Measurements from ENCODE around the gene KLK10.
"Not testable (repeated sequence)": the region's sequence is repeated elsewhere in the genome, so short reads cannot be mapped to it uniquely, and the experiment has no call there.

Gene KLK10

DNA sequence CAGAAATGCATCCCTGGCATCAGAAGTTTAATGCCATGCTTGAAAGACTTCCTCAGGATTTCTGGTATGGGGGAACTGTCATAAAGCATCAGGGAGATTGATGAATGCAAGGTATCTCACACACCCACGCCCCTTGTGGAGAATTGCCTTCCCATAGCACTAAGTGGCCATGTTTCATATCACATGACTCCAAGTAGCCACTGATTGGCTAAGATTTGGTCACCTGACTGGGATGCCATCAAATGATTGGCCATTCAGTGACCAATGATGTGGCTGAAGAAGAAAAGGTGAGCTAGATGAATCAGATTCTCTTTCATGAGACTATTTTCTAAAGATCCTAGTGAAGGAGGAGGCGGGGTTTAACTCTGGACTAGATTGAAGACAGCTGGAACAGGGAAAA, 25.4 kb downstream of the KLK10 start:
- no peak overlapping the region for H3K4me3 ChIP-seq (ENCODE audit: low read depth, low read length)
- TF ChIP-seq, protein P1, sequence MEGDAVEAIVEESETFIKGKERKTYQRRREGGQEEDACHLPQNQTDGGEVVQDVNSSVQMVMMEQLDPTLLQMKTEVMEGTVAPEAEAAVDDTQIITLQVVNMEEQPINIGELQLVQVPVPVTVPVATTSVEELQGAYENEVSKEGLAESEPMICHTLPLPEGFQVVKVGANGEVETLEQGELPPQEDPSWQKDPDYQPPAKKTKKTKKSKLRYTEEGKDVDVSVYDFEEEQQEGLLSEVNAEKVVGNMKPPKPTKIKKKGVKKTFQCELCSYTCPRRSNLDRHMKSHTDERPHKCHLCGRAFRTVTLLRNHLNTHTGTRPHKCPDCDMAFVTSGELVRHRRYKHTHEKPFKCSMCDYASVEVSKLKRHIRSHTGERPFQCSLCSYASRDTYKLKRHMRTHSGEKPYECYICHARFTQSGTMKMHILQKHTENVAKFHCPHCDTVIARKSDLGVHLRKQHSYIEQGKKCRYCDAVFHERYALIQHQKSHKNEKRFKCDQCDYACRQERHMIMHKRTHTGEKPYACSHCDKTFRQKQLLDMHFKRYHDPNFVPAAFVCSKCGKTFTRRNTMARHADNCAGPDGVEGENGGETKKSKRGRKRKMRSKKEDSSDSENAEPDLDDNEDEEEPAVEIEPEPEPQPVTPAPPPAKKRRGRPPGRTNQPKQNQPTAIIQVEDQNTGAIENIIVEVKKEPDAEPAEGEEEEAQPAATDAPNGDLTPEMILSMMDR (IDR thresholded peaks at IDR 0.05; ENCODE audit: low read depth, low read length): no peak

GRCh38 chr19:50992666-50993035, 26.9 kb downstream of the KLK10 start:
- TF ChIP-seq, protein P1 (IDR thresholded peaks at IDR 0.05; ENCODE audit: low read depth, low read length): no peak
- no peak overlapping the region for H3K4me3 ChIP-seq (ENCODE audit: low read depth, low read length)

GRCh38 chr19:50984416-50984815, 35.1 kb downstream of the KLK10 start:
- H3K4me3 ChIP-seq (ENCODE audit: low read depth, low read length): not testable (repeated sequence)

DNA sequence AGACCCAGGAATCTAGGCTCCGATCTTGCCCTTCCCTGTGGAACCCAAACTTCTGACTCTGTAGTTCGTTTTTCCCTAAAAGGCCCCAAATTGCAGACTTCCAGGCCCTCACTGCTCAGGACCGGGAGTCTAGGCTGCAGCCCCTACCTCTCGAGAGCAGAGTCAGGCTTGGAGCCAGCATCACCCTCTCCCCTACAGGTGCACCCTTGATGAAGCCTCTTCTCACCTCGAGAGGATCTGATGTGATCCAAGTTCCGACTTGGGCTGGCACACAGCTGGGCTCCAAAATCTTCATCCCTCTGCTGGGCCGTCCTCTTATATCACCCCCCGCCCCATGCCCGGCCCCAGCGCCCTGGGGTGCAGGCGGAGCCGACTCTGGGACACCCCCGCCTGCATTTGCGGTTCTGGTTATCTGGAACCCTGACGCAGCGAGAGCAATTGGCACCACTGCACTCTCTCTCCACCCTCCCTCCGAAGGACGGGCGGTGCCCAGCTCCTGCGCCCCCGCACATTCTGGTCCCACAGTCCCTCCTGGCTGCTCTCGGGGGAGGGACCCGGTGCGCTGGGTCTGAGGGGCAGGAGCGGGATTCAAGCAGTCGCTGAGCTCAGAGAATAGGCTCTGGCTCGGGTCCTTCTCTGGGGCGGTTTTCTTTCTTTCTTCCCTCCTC, 35.8 kb downstream of the KLK10 start, which contains the start of gene KLK7:
KLK7 (minus strand) TSS at position 293 of the 668 bp plus-strand sequence. CDS start 1,518 bp downstream, outside the sequence.
- no peak within 1 kb of the TSS for H3K4me3 ChIP-seq (ENCODE audit: low read depth, low read length)
- TF ChIP-seq, protein P1 (IDR thresholded peaks at IDR 0.05; ENCODE audit: low read depth, low read length): no peak

GRCh38 chr19:50982186-50982585, 37.3 kb downstream of the KLK10 start:
- TF ChIP-seq, protein P1 (IDR thresholded peaks at IDR 0.05; ENCODE audit: low read depth, low read length): no peak
- H3K4me3 ChIP-seq (ENCODE audit: low read depth, low read length): no peak overlapping the region

DNA sequence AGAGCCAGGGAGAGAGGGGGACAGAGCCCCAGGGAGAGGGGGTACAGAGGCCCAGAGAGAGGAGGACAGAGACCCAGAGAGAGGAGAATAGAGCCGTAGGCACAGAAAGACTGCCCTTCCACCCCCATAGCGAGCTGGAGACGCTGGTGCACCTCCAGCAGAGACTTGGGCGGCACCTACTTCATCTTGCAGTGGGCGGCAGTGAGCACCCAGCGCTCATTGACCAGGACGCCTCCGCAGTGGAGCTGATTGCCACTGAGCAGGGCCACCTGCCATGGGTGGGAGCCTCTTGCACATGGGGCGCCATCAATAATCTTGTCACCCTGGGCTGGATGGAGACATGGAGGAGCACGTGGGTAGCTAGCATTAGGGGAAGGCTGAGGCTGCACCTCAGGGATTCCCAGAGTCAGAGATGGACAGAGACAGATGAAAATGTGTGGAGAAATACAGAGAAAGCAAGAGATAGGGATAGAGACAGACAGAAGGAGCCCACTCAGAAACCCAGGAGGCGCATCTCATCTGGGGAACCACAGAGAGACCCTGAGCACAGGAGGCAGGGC, 37.8 kb downstream of the KLK10 start:
- no peak overlapping the region for H3K4me3 ChIP-seq (ENCODE audit: low read depth, low read length)
- TF ChIP-seq, protein P1 (IDR thresholded peaks at IDR 0.05; ENCODE audit: low read depth, low read length): no peak

- H3K4me3 ChIP-seq (ENCODE audit: low read depth, low read length): no peak overlapping the region
- TF ChIP-seq, protein P1 (IDR thresholded peaks at IDR 0.05; ENCODE audit: low read depth, low read length): no peak
These were observed 39.3 kb downstream of the KLK10 start for GRCh38 chr19:50980208-50980607.

Measured in WI38 (cell line).